CD4-positive, alpha-beta T cell treated with Interleukin-4 for 4 hours (primary cell): ENCODE measurements around the gene TMEM269.

ENCODE experiments used
- DNase-seq: peaks from one replicate; pipeline ENCODE4 v3.0.0-alpha.2; 2020

Gene TMEM269

GRCh38 chr1:42825036-42825851, 40.5 kb downstream of the TMEM269 start:
- DNase-seq, result no peak

- DNase-seq, result no peak
Measured at GRCh38 chr1:42830631-42831030, 45.8 kb downstream of the TMEM269 start.

- DNase-seq, result no peak
Measured at GRCh38 chr1:42831273-42831672, 46.5 kb downstream of the TMEM269 start.

- no peak for DNase-seq
Measured at GRCh38 chr1:42832641-42833240, 48.0 kb downstream of the TMEM269 start.

- DNase-seq, result no peak
Measured at GRCh38 chr1:42833981-42834380, 49.2 kb downstream of the TMEM269 start.

- no peak for DNase-seq
Measured at GRCh38 chr1:42834803-42835202, 50.0 kb downstream of the TMEM269 start.

- DNase-seq, result no peak
Measured at GRCh38 chr1:42835422-42835821, 50.6 kb downstream of the TMEM269 start.

- no peak for DNase-seq
Measured at GRCh38 chr1:42837709-42838108, 52.9 kb downstream of the TMEM269 start.

GRCh38 chr1:42838482-42839190, 53.8 kb downstream of the TMEM269 start:
- no peak for DNase-seq

GRCh38 chr1:42841010-42841409, 56.2 kb downstream of the TMEM269 start:
- DNase-seq, result no peak

GRCh38 chr1:42841440-42842147, 56.8 kb downstream of the TMEM269 start:
- DNase-seq, result no peak

- no peak for DNase-seq
Measured at GRCh38 chr1:42844592-42845140, 59.9 kb downstream of the TMEM269 start.

GRCh38 chr1:42845193-42845592, 60.4 kb downstream of the TMEM269 start:
- DNase-seq, result no peak

GRCh38 chr1:42845866-42846256, 61.1 kb downstream of the TMEM269 start:
- no peak for DNase-seq

GRCh38 chr1:42846257-42847110, 61.7 kb downstream of the TMEM269 start, which contains the start of gene ZNF691:
Gene ZNF691 (plus strand): TSS chr1:42846613. CDS start chr1:42849659, 3,046 bp downstream.
- DNase-seq, result peak; percentile 95

- no peak for DNase-seq
Measured at GRCh38 chr1:42847111-42847595, 62.4 kb downstream of the TMEM269 start.

GRCh38 chr1:42847721-42848460, 63.1 kb downstream of the TMEM269 start:
- no peak for DNase-seq

- DNase-seq, result no peak
Measured at GRCh38 chr1:42848823-42849537, 64.2 kb downstream of the TMEM269 start.

- no peak for DNase-seq
Measured at GRCh38 chr1:42849944-42850343, 65.2 kb downstream of the TMEM269 start.
